HG02840 (cell line): ENCODE results near the gene TLR7.

Source experiments
- ATAC-seq: cut with Tn5 transposase; IDR thresholded peaks from one replicate; pipeline ENCODE4 v1.9.1; 2021; ENCODE audit warnings: mild to moderate bottlenecking, moderate library complexity, moderate number of reproducible peaks; ENCODE audit not compliant: unreplicated experiment, low FRiP score

TLR7 gene

DNA sequence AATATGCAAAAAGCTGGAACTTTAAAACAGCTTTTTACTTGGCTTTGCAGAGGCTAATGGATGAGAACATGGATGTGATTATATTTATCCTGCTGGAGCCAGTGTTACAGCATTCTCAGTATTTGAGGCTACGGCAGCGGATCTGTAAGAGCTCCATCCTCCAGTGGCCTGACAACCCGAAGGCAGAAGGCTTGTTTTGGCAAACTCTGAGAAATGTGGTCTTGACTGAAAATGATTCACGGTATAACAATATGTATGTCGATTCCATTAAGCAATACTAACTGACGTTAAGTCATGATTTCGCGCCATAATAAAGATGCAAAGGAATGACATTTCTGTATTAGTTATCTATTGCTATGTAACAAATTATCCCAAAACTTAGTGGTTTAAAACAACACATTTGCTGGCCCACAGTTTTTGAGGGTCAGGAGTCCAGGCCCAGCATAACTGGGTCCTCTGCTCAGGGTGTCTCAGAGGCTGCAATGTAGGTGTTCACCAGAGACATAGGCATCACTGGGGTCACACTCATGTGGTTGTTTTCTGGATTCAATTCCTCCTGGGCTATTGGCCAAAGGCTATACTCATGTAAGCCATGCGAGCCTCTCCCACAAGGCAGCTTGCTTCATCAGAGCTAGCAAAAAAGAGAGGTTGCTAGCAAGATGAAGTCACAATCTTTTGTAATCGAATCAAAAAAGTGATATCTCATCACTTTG is 55.2 kb downstream of the TLR7 start:
- no peak for ATAC-seq

DNA sequence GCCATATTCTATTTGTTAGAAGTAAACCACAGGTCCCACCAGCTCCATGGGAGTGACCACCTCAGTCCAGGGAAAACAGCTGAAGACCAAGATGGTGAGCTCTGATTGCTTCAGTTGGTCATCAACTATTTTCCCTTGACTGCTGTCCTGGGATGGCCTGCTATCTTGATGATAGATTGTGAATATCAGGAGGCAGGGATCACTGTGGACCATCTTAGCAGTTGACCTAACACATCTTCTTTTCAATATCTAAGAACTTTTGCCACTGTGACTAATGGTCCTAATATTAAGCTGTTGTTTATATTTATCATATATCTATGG is 55.7 kb downstream of the TLR7 start:
- ATAC-seq = no peak

DNA sequence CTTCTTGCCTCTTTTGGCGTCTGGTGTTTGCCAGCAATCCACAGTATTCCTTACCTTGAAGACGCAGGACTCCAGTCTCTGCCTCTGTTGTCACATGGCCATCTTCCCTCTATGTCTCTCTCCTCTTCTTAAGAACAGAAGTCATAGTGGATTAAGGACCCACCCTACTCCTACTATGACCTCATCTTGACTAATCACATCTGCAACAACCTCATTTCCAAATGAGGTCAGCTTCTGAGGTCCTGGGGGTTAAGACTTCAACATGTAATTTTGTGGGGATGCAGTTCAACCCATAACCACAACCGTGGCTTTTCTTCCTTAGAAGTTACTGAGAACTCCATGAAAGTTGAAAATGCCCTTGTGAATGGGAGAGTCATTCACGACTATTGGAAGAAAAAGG is 62.8 kb downstream of the TLR7 start:
- no peak for ATAC-seq

DNA sequence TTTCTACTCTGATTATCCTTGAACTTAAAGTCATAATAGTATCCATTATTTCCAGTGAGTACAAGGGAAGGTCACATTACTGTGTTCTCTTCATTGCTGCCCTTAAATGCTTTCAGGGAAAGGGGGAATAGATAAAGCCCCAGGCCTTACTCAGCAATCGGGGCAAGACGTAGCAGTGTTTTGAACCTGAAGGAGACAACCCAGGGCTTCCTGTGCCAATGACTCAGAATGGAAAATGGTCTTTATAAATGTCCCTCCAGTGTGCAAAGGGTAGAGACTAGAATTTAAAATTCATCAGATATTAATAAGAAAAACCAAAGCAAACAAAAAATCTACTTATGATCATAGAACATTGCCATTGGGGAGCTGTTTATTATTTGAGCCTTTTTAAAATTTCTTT is 63.3 kb downstream of the TLR7 start:
- ATAC-seq = no peak

DNA sequence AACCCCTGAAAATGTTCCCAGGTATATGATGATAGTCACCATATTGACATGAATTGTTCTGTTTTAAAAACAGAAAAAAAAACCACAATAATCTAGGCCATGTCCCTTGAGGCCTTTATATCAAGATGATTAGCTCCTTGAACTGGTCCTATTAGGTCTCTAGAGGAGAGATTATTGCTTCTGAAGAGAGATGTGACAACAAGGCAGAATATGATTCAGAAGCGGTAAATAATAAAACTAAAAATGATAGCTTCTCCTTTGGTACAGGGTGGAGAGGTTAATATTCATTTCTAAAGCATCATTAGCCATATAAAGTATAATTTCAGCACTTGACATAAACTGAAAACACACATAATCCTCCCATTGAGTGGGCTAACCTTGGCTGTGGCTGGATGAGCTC is 65.4 kb downstream of the TLR7 start:
- ATAC-seq = no peak

DNA sequence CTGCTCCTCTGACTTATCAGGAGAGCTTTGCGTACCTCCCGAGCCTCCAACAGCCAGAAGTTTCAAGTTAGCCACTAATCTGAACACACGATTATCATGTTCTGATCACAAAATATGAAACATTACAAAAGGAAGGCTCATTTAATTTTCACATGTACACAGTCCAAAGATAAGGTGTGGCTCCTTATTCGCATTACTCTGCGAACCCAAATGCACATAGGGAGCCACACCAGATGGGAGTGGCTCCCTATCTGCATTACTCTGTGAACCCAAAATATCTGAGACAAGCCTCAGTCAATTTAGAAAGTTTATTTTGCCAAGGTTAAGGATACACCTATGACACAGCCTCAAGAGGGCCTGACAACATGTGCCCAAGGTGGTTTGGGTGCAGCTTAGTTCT is 68.0 kb downstream of the TLR7 start:
- no peak for ATAC-seq

DNA sequence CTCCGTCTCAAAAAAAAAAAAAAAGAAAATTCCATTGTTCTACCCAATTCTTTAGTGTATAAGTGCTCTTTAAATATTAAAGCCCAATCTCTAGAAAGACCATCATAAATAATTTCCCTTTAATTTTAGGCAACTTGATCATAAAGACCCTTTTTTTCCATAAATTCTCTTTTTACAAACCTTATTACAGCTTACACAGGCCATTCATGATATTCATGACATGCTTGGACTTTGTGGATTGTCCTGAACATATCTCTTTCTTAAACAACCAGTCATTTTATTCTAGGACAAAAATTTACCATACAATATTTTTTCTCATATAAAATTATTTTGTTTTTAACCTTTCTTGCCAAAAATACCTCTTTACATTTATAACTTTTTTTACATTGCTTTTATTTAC is 70.1 kb downstream of the TLR7 start:
- no peak for ATAC-seq
